ENCODE measurements around the gene LDB3.

DNA sequence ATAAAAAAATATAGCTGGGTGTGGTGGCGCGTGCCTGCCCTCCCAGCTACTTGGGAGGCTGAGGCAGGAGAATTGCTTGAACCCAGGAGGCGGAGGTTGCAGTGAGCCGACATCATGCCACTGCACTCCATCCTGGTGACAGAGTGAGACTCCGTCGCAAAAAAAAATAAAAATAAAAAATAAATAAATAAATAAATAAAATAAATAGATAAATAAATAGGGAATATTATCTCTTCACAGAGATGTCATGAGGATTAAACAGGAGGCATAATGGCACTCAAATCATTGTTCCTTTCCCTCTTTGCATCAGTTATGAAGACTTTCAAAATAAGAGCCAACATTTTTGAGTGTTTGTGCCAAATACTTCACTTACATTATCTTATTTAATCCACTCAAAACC is 56.1 kb downstream of the LDB3 start:
- TF ChIP-seq, protein P1, sequence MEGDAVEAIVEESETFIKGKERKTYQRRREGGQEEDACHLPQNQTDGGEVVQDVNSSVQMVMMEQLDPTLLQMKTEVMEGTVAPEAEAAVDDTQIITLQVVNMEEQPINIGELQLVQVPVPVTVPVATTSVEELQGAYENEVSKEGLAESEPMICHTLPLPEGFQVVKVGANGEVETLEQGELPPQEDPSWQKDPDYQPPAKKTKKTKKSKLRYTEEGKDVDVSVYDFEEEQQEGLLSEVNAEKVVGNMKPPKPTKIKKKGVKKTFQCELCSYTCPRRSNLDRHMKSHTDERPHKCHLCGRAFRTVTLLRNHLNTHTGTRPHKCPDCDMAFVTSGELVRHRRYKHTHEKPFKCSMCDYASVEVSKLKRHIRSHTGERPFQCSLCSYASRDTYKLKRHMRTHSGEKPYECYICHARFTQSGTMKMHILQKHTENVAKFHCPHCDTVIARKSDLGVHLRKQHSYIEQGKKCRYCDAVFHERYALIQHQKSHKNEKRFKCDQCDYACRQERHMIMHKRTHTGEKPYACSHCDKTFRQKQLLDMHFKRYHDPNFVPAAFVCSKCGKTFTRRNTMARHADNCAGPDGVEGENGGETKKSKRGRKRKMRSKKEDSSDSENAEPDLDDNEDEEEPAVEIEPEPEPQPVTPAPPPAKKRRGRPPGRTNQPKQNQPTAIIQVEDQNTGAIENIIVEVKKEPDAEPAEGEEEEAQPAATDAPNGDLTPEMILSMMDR (IDR thresholded peaks at IDR 0.05 in 8 of 11, conservative IDR thresholded peaks at IDR 0.05 in 3 of 11) = no peak
- TF ChIP-seq POLR2A (IDR thresholded peaks at IDR 0.05) = no peak

Measured in spleen (tissue), 7 donors.